ENCODE data around the gene CNTNAP5. TPM values are rescaled to one million over a fixed set of nuclear protein-coding genes. Genes with fewer than 3 reads are reported as not detected.

CNTNAP5 gene
- total RNA-seq, 1 donor from 2014 or later = not detected

- no peak for DNase-seq (ENCODE audit: extremely low spot score, unreplicated experiment)
- Mint-ChIP-seq H3K36me3 (ENCODE audit: unreplicated experiment) (no peaks in the 10 kb centered on the region), H3K9me3 (ENCODE audit: unreplicated experiment) (peaks cover 23% of the 10 kb centered on the region), H3K4me3 (ENCODE audit: unreplicated experiment) (no peak overlapping the region), H3K27ac (ENCODE audit: unreplicated experiment) (no peak overlapping the region), H3K4me1 (ENCODE audit: unreplicated experiment) (no peaks in the 10 kb centered on the region), H3K27me3 (ENCODE audit: unreplicated experiment) (no peaks in the 10 kb centered on the region)
- TF ChIP-seq, protein P1, sequence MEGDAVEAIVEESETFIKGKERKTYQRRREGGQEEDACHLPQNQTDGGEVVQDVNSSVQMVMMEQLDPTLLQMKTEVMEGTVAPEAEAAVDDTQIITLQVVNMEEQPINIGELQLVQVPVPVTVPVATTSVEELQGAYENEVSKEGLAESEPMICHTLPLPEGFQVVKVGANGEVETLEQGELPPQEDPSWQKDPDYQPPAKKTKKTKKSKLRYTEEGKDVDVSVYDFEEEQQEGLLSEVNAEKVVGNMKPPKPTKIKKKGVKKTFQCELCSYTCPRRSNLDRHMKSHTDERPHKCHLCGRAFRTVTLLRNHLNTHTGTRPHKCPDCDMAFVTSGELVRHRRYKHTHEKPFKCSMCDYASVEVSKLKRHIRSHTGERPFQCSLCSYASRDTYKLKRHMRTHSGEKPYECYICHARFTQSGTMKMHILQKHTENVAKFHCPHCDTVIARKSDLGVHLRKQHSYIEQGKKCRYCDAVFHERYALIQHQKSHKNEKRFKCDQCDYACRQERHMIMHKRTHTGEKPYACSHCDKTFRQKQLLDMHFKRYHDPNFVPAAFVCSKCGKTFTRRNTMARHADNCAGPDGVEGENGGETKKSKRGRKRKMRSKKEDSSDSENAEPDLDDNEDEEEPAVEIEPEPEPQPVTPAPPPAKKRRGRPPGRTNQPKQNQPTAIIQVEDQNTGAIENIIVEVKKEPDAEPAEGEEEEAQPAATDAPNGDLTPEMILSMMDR (IDR thresholded peaks at IDR 0.05) = no peak
These were observed 538.3 kb downstream of the CNTNAP5 start for GRCh38 chr2:124563426-124563825.

DNA sequence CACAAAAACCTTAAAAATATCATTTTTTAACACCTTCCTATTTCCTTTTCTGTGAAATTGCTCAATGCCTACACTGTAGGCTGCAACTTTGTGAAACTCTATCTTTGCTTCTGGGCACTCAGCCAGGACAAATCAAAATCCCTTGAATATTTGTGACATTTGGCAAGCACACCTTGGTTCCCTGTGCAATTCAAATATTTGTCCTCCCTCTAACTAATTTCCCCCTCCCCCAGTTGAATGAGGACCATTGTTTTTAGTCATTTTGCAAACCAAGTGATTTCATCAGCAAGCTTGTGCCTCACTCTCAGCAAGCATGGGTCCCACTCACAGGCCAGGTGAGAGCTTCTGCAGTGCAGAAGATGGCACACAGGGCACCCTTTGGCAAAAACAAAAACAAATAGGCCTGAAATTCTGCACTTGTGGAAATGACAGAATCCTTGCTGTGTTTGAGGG, 541.5 kb downstream of the CNTNAP5 start:
- TF ChIP-seq, protein P1 (IDR thresholded peaks at IDR 0.05) = no peak
- H3K27ac Mint-ChIP-seq (ENCODE audit: unreplicated experiment) = no peak overlapping the region
- H3K9me3 Mint-ChIP-seq (ENCODE audit: unreplicated experiment) = peaks cover 38% of the 10 kb centered on the region
- H3K27me3 Mint-ChIP-seq (ENCODE audit: unreplicated experiment) = no peaks in the 10 kb centered on the region
- H3K4me3 Mint-ChIP-seq (ENCODE audit: unreplicated experiment) = no peak overlapping the region
- no peaks in the 10 kb centered on the region for H3K36me3 Mint-ChIP-seq (ENCODE audit: unreplicated experiment)
- DNase-seq (ENCODE audit: extremely low spot score, unreplicated experiment) = no peak
- H3K4me1 Mint-ChIP-seq (ENCODE audit: unreplicated experiment) = no peaks in the 10 kb centered on the region

- Mint-ChIP-seq H3K27ac (ENCODE audit: unreplicated experiment) (no peak overlapping the region), H3K4me3 (ENCODE audit: unreplicated experiment) (no peak overlapping the region), H3K36me3 (ENCODE audit: unreplicated experiment) (no peaks in the 10 kb centered on the region), H3K27me3 (ENCODE audit: unreplicated experiment) (no peaks in the 10 kb centered on the region), H3K9me3 (ENCODE audit: unreplicated experiment) (peaks cover 41% of the 10 kb centered on the region), H3K4me1 (ENCODE audit: unreplicated experiment) (no peaks in the 10 kb centered on the region)
- DNase-seq (ENCODE audit: extremely low spot score, unreplicated experiment) = no peak
- TF ChIP-seq, protein P1 (IDR thresholded peaks at IDR 0.05) = no peak
These were observed 545.8 kb downstream of the CNTNAP5 start for GRCh38 chr2:124570872-124571271.

DNA sequence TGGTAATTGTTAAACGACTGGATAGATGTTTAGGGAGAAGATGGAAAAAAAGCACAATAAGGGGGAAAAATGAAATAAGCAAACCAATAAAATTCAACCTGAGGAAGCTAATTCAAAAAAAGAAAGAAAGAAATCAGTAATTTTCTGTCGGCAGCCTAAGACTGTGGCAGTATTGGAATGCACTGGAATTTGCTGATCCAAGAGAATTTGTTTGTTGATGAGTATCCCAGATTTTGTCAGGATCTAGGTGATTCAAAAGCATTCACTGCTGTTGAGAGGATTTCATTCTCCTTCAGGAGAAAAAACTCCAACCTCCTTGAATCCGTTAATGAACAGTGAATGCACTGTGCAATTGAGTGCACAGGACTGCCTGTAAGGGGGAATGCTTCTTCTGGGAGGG, 546.7 kb downstream of the CNTNAP5 start:
- Mint-ChIP-seq H3K9me3 (ENCODE audit: unreplicated experiment) (peaks cover 41% of the 10 kb centered on the region), H3K4me1 (ENCODE audit: unreplicated experiment) (no peaks in the 10 kb centered on the region), H3K4me3 (ENCODE audit: unreplicated experiment) (no peak overlapping the region), H3K36me3 (ENCODE audit: unreplicated experiment) (no peaks in the 10 kb centered on the region), H3K27me3 (ENCODE audit: unreplicated experiment) (no peaks in the 10 kb centered on the region), H3K27ac (ENCODE audit: unreplicated experiment) (no peak overlapping the region)
- TF ChIP-seq, protein P1 (IDR thresholded peaks at IDR 0.05) = no peak
- no peak for DNase-seq (ENCODE audit: extremely low spot score, unreplicated experiment)

GRCh38 chr2:124572934-124573634, 548.0 kb downstream of the CNTNAP5 start:
- no peaks in the 10 kb centered on the region for H3K27me3 Mint-ChIP-seq (ENCODE audit: unreplicated experiment)
- no peak overlapping the region for H3K4me3 Mint-ChIP-seq (ENCODE audit: unreplicated experiment)
- DNase-seq (ENCODE audit: extremely low spot score, unreplicated experiment) = no peak
- no peak overlapping the region for H3K27ac Mint-ChIP-seq (ENCODE audit: unreplicated experiment)
- no peaks in the 10 kb centered on the region for H3K4me1 Mint-ChIP-seq (ENCODE audit: unreplicated experiment)
- H3K36me3 Mint-ChIP-seq (ENCODE audit: unreplicated experiment) = no peaks in the 10 kb centered on the region
- peaks cover 44% of the 10 kb centered on the region for H3K9me3 Mint-ChIP-seq (ENCODE audit: unreplicated experiment)
- TF ChIP-seq, protein P1 (IDR thresholded peaks at IDR 0.05) = no peak
